Brain microvascular endothelial cell (primary cell): ENCODE measurements around the gene CCDC126.

Experiments
- DNase-seq: peaks from one replicate; pipeline ENCODE4 v3.0.0-alpha.2; 2020
- H3K27ac ChIP-seq: fragments of 250-450 bp; sonication (Bioruptor Pico); 2 replicates; pipeline ENCODE4 v1.5.1; 2020; ENCODE audit warnings: mild to moderate bottlenecking, moderate library complexity
- H3K27me3 ChIP-seq: fragments of 250-450 bp; sonication (Bioruptor Pico); replicated peaks from 2 replicates; pipeline ENCODE4 v1.5.1; 2020; ENCODE audit warnings: mild to moderate bottlenecking
- H3K36me3 ChIP-seq: fragments of 250-450 bp; sonication (Bioruptor Pico); replicated peaks from 2 replicates; pipeline ENCODE4 v1.5.1; 2020; ENCODE audit warnings: mild to moderate bottlenecking
- H3K4me3 ChIP-seq: 2 replicates; pipeline ENCODE4 v1.5.1; 2011; ENCODE audit warnings: low read depth, mild to moderate bottlenecking, control low read depth, low read length, moderate library complexity
- CTCF ChIP-seq: IDR thresholded peaks from 2 replicates; pipeline ENCODE4 v1.5.1; 2011; ENCODE audit warnings: low read depth, mild to moderate bottlenecking, moderate library complexity, low read length, control low read depth, inconsistent platforms; ENCODE audit errors: missing control alignments
- in situ Hi-C: cut with HindIII; loops from 2 replicates; pipeline ENCODE4 v1.10.0; 2017; ENCODE audit warnings: low sequenced_read_pairs, low pct_ligation_motif_present

The CCDC126 gene

GRCh38 chr7:23603632-23604295 is 6.6 kb downstream of the CCDC126 start:
- Histone ChIP-seq H3K36me3 (no peaks in the 10 kb centered on the region), H3K4me3 (no peak overlapping the region), H3K27ac (no peak overlapping the region), H3K27me3 (no peaks in the 10 kb centered on the region)
- in situ Hi-C loops: no loop called here
- DNase-seq: no peak
- no peak for TF ChIP-seq CTCF

DNA sequence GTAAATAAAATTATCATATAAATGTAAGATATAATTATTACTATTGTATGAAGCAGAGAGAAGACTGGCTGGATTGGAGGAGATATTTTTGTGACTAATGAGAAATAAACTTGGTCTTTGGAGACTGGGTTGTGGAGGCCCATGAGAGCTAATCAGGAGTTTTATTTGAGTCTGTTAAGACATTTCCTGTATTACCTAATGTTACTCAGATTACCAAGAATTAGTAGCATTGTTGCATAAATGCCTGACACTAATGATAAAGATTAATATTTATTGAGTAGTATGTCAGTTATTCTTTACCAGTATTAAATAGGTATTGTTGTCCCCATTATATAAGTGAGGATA is 7.1 kb downstream of the CCDC126 start:
- H3K27ac ChIP-seq: no peak overlapping the region
- in situ Hi-C loops: no loop called here
- no peak overlapping the region for H3K4me3 ChIP-seq
- no peak for TF ChIP-seq CTCF
- no peaks in the 10 kb centered on the region for H3K27me3 ChIP-seq
- H3K36me3 ChIP-seq: no peaks in the 10 kb centered on the region
- DNase-seq: no peak

GRCh38 chr7:23607130-23607529 is 9.9 kb downstream of the CCDC126 start:
- H3K27ac ChIP-seq: no peak overlapping the region
- DNase-seq: no peak
- in situ Hi-C loops: no loop called here
- no peak overlapping the region for H3K4me3 ChIP-seq
- no peaks in the 10 kb centered on the region for H3K27me3 ChIP-seq
- H3K36me3 ChIP-seq: no peaks in the 10 kb centered on the region
- TF ChIP-seq CTCF: no peak

GRCh38 chr7:23607866-23608265 is 10.7 kb downstream of the CCDC126 start:
- TF ChIP-seq CTCF: no peak
- in situ Hi-C loops: no loop called here

DNA sequence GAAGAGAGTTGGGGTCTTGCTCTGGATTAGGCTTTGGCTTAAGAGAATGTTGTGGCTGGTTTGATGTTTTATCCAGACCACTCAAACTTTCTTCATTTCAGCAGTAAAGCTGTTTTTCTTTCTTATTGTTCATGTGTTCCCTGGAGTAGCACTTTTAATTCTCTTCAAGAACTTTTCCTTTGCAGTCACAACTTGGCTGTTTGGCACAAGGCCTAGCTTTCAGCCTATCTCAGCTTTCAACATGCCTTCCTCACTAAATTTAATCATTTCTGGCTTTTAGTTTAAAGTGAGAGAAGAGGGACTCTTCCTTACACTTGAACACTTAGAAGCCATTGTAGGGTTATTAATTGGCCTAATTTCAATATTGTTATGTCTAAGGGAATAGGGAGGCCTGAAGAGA is 18.1 kb downstream of the CCDC126 start:
- Histone ChIP-seq H3K4me3 (no peak overlapping the region), H3K27ac (no peak overlapping the region), H3K27me3 (no peaks in the 10 kb centered on the region), H3K36me3 (no peaks in the 10 kb centered on the region)
- TF ChIP-seq CTCF: no peak
- in situ Hi-C loops: no loop called here
- DNase-seq: no peak

More at GRCh38 chr7:23607866-23608265, 10.7 kb downstream of the CCDC126 start:
- H3K36me3 ChIP-seq: no peaks in the 10 kb centered on the region
- no peaks in the 10 kb centered on the region for H3K27me3 ChIP-seq
- H3K27ac ChIP-seq: no peak overlapping the region
- DNase-seq: no peak
- no peak overlapping the region for H3K4me3 ChIP-seq

- H3K27me3 ChIP-seq: no peaks in the 10 kb centered on the region
- no peaks in the 10 kb centered on the region for H3K36me3 ChIP-seq
- in situ Hi-C loops: no loop called here
- no peak overlapping the region for H3K27ac ChIP-seq
- H3K4me3 ChIP-seq: no peak overlapping the region
- TF ChIP-seq CTCF: no peak
- DNase-seq: no peak
These were observed 19.4 kb downstream of the CCDC126 start for GRCh38 chr7:23616593-23616992.
